ENCODE results near the gene SLC43A2.
A peak's percentile ranks its signal among the peaks of the same experiment; 100 is the strongest.

- TF ChIP-seq CTCF (IDR thresholded peaks at IDR 0.05): peak in 4 of 7 experiments; percentile 90 to 99 (median 96)
- TF ChIP-seq POLR2A (IDR thresholded peaks at IDR 0.05): peak; percentile 76 to 77 (median 76)
These were observed 20.6 kb upstream of the SLC43A2 start for GRCh38 chr17:1648963-1649843.

Data from body of pancreas (tissue), 4 donors.